ENCODE data around the gene ZBTB7C.

The ZBTB7C gene

DNA sequence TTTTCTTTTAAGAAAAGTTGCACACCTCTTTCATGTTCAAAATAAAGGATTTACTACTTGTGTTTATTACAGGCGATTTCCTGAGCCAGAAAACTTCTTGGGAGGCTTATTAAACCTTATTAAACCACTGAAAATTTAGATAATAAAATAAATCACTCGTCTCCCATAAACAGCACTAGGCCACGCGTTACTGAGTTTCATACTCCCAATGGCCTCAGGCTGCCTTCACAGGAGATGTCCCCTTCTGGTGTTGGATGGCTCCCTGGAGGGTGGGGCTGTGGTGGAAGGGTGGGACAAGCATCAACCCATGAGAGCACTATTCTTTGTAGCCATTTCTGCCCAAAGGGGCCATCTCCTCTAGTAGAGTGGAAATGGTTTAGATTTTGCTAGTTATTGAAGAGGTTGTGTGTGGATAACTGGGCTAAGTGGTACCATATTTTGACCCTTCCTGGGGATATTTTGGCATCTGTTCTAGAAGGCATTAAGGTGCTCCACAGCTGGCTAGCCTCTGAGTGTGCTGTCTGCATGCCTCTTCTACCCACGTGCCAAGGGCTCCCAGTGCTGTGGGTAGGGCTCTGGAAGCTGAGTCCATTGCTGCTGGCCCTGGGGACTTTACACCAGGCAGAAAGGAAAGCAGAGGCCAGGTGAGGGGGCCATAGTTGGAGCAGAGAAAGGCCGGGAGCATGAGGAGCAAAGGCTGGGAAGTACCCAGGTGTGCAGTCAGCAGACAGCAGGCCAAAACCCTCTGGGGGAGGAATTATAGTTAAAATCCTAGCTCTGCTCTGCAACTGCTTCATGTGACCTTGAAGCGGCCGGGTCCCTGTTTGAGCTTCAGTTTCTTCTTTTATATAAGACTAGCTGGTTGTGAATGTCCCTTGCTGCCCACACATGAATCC lies 357.0 kb downstream of the ZBTB7C start:
- no peak for DNase-seq

DNA sequence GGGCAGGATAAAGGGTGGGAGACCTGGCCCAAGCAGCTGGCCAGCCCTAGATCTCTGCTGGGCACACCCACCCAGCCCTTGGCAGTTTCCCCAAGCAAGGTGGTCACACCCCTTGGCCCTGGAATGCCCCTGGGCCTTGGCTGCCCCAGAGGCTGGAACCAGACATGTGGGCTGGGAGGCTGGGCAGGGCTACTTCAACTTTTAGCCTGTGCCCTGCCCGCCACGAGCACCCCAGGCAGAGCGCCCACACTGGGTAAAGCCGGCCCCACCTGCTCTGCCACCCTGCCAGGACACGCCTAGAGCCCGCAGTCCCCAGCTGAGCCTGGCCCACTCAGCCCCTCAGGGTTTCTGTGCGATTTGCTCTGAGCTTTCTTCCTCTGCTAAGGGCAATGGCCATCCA lies 359.0 kb downstream of the ZBTB7C start:
- no peak for DNase-seq

DNA sequence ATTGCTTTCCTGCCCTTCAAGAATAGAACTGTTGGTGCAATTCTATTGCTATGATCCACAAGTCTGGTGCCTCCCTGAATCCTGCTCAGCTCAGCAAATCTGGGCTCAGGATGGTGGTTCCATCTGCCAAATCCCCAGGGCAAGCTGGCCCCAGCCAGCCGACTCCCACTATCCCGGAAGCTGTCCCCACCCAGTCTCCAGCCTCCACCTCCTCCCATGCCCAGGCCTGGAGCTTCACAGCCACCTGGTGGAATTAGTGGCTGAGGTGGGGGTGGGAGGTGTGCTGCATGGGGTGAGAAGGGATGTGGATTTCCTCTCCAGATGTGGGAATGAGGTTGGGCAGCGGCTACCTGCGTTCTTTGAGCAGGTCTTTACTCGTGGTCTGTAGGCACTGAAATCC lies 359.4 kb downstream of the ZBTB7C start:
- DNase-seq: no peak

DNA sequence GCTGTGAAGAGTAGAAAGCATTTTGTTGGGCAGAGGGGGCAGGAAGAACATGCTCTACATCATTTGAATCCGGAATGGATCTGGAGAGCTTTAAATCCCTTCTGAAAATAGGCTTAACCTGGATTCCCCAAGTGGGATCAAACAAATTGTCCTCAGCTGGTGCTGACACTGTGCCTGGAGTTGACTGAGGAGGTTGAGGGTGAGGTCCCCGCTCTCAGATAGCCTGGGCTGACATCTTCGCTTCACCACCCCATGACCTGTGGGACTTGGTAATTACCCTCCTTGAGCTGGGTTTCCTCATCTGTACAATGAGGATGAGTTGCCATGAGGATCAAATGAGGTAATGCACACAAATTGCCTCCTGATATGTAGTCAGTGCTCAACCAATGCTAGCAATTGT lies 360.9 kb downstream of the ZBTB7C start:
- DNase-seq: no peak

DNA sequence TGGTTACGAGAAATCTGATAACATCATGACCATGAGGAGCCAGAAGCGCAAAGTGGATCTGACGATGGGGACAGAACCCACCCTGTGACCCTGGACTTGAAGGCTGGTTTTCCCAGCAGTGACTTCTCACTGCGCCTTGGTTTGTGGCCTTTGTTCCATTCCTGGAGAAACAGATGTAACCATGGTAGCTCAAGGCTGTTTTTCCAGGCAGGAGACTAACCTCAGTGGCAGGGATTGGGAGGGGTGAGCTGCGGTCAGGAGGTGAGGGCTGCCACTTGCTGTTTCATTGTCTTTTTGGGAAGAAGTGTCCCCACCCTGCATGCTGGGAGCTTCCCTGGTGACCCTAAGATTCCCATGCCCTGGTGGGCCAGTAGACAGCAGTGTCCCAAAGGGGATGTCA lies 362.3 kb downstream of the ZBTB7C start:
- no peak for DNase-seq

DNA sequence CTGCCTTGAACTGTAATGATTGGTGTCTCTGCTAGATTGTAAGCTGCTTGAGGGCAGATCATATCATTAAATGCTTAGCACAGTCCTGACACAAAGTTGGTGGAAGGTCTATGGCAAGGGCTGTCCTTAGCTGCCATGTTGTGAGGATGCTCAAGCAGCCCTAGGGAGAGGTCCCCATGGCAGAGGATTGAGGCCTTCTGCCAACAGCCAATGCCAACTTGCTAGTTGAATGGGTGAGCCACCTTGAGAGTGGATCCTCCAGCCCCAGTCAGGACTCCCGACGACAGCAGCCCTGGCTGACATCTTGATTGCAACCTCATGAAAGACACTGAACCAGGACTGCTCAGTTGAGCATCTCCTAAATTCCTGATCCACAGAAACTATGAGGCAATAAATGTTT lies 363.4 kb downstream of the ZBTB7C start:
- DNase-seq: no peak

DNA sequence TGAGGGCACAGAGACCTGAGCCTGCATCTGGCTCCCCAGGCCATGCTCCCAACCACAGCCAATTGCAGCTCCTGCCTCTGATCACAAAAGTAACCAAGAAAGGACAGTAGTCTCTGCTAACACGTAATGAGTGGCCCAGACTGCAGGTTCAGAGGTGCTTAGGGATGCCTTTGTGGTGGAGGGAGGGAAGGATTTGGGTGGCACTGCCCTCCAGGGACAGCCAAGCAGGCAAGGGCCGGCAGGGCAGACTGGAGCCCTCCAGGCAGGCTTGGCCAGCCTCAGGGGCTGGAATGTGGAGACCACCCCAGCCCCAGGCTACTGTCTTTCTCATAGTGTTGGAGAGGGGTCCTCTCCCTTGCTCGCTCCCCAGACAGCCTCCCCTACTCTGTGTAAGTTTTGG lies 364.2 kb downstream of the ZBTB7C start:
- DNase-seq: no peak

DNA sequence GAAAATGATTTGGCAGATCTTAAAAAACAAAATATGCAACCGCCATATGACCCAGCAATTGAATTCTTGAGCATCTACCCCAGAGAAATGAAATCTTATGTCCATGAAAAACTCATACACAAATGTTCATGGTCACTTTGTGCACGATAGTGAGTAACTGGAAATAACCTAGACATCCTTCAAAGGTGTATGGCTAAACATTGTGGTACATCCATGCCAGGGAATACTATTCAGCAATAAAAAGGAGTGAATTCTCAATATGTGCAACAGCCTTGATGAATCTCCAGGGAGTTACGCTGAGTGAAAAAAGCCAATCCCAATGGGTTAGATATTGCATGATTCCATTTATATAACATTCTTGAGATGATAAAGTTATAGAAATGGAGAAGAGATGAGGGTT lies 366.0 kb downstream of the ZBTB7C start:
- DNase-seq: no peak

DNA sequence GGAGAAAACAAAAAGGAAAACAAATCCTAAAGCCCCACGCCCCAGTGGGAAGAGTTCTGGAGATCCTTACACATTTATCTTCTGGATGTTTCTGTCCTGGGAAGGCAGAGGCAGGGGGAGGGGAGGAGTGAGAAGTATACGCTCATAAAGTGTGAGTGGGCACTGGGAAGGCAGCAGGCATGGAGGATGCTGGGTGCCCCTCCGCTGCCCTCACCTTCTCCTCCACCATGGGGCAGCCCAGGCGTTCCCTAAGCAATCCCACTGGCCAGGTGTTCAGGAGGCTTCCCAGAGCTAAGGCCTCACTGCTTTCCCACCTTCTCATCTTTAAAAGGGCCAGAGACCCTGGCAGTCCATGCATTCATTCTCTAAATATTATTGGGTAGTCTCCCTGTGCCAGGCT lies 366.8 kb downstream of the ZBTB7C start:
- DNase-seq: no peak

DNA sequence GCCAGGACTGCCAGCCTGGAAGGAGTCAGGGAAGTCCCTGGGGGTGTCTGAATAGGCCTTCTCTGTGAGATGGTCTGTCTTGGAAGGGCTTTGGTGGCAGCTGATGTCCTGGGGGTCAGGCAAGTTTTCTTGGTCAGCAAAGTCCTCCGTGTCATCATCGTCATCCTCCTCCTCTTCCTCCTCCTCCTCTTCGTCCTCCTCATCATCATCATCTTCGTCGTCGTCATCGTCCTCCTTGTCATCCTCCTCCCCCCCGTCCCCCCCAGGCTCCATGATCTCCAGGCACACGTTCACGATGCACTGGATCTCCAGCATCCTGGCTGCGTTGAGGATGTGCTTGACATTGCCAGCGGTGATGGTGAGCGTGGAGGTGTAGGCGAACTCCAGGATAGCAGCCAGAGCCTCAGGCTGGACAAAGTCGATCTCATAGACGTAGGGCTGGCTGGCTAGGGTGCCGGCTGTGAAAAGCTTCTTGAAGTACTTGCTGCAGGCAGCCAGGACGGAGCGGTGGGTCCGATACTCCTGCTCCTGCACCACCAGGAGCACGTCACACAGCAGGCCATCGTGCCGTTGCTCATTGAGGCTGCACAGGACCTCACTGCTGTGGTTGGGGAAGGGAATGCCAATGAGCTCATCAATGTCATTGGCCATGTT lies 368.6 kb downstream of the ZBTB7C start:
- no peak for DNase-seq

DNA sequence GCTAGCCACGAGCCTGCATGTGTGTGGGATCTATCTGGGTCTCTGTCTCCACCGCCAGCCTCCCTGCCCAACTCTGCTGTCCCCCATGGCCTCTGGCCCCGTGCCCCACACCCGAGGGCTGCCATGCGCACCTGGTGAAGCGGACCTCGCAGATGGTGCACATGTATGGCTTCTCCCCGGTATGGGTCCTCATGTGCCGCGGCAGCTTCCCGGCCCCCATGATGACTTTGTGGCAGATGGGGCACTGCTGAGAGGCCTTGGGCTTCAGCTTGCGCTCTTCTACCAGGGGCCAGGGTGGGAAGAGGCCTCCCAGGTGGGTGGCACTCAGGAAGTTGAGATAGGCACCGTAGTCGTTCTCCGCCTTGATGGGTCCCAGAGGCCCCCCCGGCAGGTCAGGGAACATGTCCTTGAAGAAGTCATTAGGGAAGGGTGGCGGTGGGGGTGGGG lies 369.4 kb downstream of the ZBTB7C start:
- DNase-seq: no peak

DNA sequence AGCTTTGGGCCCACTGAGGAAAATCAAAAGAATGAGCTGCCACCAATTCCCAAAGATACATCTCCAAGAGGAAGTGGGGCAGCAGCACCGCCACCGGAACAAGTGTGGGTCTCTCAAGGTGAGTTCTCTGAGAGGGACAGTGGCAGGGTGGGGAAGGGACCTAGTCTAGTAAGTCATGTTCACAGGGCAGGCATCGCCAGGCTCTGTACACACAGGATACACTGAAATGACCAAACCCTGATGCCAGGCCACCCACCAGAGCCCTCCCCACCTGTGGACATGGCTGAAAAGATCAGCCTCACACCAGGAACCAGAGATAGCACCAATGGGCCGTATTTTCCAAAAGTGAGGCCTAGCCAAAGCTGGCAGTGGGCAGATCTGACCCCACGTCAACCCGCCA lies 370.5 kb downstream of the ZBTB7C start:
- DNase-seq: no peak

DNA sequence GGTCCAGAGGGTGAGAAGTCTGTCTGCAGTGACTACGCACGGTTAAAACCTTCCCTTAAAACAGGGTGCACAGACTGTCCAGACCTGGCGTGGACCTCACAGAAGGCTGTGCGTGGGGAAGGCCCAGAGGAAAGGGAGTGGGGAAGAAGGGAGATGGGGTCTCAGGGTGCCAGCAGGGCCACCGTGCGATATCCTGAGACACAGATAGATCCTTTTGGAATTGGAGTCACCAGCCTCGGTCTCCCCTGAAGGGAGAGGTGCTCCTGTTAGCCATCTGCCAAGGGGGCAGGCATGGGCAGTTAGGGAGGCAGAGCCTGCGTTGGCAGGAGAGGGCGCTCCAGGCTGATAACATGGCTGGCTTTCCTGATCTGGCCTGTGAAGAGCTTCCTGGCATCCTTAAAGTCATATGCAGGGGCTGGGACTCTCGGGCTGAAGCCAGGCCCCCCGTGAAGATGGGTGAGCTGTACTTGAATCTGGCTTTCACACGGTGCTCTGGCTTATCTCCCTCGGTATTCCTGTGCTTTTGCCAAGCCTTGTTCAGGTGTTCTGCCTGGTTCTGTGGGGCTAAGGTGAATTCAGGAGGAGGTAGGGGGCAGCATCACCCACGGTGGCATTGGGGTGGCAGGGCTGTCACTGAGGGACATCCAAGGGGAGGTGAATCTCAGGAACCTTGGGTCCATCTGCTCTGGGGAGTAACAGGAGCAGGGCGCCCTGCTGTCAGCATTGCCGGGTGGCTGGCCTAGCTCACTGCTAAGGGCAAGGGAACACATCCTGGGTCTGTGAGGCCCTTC lies 371.5 kb downstream of the ZBTB7C start:
- no peak for DNase-seq

DNA sequence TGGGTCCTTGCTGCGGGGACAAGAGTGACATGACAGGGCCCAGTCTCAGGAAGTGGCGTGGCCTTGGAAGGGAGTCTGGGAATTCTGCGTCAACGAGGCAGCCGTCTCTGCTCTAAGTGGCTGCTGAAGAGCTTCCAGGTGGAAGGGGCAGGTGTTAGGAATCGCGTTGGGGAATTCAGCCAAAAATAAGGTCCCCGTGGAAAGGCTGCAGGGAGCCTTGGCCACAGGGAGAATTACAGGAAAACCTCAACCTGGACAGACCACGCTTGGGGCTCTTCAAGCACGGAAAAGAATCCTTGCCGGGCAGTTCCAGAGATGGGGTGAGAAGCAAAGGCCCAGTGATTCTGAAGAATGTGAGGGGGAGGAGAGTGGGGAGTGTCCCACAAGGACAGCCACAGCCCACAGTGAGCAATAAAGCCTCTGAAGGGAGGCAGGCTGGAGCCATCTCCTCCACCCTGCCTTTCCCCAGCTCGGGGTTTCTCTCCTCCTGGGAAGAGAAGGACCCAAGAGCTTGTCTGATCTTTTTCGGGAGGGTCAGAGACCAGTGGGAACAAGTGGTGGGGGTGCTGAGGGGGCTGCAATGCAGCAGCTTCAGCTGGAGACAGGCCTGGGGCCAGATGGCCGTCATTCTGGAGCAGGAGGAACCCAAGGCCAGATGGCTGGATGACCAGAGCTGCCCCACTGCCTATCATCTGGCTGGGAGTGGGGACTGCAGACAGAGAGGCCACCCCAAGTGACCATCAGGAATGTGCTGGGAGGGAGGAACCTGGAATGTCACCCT lies 372.4 kb downstream of the ZBTB7C start:
- DNase-seq: no peak

DNA sequence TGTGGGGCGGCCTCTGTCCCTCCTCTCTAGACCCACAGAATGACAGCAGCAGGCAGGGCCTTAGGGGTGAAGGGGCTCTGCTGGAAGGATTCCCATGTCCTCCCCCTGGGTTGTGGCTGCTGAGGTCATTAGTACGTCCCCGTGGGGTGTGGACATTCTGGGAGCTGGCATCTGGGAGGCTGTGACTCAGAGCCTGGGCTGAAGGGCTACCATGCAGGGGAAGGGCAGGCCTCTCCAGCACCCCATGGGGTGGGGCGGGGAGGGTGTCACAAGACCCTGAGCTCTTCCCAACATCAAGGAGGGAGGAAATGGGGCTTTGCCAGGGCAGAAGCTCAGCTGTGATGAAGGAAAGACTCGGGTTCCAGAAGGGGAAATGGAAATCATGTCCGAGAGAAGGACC lies 373.0 kb downstream of the ZBTB7C start:
- DNase-seq: no peak

DNA sequence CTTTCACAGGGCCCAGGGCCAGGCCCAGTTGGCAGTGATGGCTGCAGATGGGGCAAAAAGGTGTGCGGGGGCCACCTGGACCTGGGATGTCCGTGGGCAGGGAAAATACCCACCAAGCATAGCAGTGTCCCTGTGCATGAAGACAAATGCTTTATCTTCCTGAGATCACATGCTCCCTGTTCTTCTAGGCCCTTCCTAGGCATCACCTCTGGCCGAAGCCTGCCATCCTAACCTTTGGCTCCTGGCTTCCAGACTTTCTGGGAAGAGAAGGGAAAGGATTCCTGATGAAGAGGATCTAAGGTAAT lies 373.7 kb downstream of the ZBTB7C start:
- no peak for DNase-seq

DNA sequence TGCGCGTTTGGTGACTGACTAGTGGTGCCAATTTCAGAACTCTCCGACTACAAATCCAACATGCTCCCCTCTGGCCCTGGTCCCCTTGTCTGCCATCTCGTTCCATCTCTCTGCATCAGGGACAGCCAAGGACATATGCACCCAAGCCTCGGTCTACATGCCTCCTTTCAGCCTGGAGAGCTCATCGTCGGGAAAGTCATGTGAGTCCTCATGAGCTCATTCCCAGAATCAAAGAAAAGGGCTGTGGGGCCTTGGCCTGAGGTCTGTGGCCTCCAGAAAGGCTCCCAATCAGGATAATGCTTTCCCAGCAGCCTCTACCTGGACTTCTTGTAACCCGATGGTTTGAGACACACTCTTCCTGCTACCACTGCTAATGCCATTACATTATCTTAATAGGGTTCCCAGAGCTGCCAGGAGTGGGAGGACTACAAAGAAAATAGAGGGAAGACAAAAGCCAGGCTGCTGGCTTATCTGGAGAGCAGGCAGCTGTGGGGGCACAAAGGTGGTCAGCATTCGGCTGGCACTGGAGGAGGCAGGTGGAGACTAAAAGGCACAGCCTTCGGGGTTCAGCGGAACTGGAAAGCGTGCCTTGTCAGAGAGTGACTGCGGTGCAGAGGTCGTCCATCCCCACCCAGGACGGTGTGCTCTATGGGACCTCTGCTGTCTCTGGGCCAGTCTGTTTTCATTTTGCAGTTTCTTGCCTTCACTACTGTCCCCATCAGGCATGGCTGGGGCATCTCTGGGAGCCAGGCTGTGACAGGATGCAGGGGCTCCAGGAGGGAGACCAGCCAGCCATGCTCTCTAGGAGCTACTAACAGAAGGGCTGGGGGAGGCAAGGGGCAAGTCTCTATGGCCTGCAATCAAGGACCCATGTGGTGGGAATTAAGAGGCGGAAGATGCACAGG lies 374.3 kb downstream of the ZBTB7C start:
- DNase-seq: no peak

DNA sequence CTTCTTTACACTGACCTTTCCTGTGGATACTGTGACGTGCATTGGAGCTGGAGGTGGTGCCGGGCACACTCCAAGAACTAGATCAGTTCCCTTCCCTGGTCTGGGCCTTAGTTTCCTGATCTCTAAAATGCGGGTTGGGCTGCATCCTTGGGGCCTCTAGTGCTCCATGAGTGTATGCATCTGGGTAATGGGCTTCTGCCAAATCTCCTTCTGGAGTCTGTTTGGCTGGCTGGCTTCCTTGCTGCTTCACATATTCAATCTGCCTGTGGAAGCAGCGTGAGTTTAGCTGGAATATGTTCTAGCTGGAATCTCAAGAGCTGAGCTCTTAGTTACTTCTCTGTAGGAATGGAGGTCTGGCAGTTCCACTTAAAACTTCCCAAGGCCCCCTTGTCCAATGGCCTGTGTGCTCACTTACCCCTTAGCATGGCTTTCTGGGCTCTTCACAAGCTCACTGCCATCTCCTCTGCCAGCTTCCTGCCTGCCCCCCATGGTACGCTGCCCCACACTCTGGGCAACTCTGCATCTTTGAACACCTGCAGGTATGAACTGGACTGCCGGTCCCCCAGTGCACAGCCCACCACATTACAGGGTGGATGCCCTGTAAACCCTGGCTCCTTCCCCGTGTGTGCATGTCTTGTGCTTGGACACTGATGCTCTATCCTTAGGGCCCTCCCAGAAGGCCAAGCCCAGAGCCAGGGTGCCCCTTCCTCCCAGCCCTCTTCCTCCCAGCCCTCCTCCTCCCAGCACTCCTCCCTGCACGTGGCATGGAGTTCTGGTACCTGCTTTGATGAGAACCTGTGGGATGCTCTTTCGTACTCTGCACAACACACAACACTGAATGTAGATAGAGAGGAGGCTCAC lies 375.2 kb downstream of the ZBTB7C start:
- DNase-seq: no peak

DNA sequence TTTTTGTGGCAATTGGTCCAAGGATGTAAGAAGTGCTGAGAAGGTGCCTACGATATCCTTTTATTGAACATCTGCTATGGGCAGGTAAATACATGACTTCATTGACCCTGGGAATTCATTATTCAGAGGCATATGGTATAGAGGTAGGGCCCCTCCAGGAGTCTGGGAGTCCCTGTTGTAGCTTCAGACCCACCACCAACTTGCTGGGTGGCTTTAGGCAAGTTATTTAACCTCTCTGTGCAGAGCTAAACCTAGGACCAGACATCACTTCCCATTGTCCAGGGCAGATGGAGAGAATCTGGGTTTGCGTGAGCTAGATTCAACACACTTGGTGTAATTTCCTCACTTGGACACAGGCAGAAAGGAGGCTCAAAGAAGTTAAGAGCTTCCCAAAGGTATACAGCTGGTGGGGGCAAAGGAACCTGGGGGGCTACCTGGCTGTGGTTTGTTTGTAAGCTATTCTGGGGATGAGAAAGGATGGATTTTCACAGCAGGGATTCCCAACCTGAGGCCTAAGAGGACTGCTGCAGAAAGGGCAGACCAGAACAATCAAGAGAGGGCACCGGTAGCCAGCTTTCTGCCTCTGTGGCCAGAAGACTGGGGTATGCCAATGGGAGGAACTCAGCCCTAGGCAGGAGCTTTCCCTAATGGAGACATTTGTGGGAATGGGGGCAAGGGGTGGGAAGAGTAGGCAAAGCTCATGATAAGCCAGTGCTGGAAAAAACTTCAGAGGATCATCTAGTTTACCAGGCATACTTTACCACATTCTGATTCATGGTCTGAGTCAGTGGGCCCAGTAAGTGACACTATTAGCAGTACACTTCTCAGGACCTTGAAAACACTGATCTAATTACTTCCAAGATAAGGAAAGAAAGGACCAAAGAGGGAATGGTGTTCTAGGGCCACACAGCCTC lies 376.1 kb downstream of the ZBTB7C start:
- no peak for DNase-seq

DNA sequence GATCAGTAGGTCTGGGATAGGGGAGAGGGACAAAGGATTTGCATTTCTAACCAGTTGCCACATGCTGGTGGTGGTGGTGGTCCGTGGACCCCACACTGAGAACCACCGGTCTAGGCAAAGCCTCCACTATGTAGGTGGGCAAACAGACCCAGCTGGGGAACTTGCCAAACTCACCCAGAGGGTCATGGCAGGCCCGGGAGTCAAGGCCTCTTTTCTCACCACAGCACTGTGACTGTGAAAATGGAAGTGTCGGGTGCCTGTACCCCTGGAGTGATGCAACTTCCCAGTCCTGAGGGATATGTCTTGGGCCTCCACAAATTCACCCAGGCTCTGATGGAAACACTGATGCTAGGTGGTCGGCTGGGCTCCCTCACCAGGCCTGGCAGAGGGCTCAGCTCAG lies 377.5 kb downstream of the ZBTB7C start:
- no peak for DNase-seq

All from T-helper 9 cell (primary cell).